DLD1 (cell line): ENCODE data around the gene GPR158.
"Not testable (repeated sequence)": the region's sequence is repeated elsewhere in the genome, so short reads cannot be mapped to it uniquely, and the experiment has no call there.

Experiments used
- in situ Hi-C: cut with HindIII; loops from 2 replicates; pipeline ENCODE4 v1.10.0; 2017; ENCODE audit warnings: low sequenced_read_pairs

Gene GPR158, protein sequence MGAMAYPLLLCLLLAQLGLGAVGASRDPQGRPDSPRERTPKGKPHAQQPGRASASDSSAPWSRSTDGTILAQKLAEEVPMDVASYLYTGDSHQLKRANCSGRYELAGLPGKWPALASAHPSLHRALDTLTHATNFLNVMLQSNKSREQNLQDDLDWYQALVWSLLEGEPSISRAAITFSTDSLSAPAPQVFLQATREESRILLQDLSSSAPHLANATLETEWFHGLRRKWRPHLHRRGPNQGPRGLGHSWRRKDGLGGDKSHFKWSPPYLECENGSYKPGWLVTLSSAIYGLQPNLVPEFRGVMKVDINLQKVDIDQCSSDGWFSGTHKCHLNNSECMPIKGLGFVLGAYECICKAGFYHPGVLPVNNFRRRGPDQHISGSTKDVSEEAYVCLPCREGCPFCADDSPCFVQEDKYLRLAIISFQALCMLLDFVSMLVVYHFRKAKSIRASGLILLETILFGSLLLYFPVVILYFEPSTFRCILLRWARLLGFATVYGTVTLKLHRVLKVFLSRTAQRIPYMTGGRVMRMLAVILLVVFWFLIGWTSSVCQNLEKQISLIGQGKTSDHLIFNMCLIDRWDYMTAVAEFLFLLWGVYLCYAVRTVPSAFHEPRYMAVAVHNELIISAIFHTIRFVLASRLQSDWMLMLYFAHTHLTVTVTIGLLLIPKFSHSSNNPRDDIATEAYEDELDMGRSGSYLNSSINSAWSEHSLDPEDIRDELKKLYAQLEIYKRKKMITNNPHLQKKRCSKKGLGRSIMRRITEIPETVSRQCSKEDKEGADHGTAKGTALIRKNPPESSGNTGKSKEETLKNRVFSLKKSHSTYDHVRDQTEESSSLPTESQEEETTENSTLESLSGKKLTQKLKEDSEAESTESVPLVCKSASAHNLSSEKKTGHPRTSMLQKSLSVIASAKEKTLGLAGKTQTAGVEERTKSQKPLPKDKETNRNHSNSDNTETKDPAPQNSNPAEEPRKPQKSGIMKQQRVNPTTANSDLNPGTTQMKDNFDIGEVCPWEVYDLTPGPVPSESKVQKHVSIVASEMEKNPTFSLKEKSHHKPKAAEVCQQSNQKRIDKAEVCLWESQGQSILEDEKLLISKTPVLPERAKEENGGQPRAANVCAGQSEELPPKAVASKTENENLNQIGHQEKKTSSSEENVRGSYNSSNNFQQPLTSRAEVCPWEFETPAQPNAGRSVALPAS (N-terminal part only)

DNA sequence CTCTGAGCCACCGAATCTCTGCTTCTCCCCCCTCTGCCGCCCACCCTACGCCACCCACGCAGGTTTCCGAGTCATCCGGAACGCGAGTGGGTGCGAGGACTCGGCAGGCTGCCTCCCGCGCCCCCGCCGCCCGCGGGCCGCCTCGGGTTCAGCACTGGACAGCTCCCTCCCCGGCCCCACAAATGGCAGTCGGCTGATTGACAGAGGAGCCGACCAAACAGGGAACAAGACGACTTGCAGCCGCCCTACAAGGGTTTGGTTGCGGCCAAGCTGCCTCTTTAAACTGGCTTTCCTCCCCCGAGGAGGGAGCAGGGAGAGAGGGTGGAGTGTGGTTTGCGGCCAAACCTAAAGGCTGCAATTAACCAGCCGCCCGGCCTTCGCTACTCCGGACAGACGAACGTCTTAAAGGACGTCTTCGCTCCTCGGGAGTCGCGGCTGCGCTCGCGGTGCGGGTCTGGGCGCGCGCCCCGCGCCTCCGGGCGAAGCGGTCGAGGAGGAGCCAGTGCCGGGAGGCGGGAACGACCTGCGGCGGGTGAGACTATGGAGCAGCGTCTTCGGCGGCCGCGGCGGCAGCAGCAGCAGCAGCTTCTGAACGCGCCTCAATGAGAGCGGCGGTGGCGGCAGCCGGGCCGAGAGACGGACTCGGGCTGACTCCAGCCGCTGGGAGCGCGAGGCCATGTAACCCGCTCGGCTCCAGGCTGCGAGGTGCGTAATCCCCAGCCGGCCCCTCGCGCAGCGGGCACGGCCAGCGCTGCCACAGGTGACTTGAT lies at the start of gene GPR158:
GPR158 (plus strand) TSS at position 541 of the 770 bp plus-strand sequence. CDS start 420 bp downstream, outside the sequence.
- in situ Hi-C loops = no loop called here

DNA sequence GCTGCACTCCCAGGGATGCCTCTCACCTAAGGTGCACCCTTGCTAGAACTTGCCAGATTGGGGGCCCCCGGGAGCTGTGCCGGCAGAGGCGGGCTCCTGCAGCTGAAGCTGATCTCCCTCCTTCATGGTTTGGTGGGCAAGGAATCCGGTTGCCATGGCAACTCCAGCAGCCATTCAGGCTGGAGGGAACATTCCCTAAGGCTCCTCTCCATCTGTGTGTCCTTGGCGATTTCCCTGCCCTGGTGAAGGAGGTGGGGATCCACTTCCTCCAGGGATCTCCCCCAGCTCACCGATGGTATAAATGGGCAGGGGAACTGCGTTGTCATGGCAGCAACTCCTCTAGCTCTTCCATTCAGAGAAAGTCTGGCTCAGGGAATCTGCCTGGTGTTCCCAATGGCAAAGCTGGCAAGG lies 49.6 kb upstream of the GPR158 start:
- in situ Hi-C loops = no loop called here

DNA sequence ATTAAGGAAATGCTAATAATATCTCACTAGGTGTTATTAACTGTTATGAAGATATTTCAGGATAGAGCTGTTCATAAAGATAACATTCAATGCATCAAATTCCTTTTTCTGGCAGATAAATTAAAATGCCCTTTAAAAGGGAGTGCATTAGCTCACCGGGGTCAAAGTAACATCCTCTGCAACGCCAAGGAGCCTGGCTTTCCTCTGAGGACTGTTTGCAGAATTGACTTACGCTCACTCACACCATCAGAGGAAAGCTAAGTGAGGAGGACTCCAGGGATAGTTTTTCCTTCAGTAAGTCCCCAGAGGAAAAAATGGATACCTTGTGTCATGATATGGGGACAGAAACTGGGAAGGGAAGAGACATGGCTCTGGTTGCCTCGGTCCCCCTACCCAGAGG lies 45.2 kb upstream of the GPR158 start:
- in situ Hi-C loops = no loop called here

DNA sequence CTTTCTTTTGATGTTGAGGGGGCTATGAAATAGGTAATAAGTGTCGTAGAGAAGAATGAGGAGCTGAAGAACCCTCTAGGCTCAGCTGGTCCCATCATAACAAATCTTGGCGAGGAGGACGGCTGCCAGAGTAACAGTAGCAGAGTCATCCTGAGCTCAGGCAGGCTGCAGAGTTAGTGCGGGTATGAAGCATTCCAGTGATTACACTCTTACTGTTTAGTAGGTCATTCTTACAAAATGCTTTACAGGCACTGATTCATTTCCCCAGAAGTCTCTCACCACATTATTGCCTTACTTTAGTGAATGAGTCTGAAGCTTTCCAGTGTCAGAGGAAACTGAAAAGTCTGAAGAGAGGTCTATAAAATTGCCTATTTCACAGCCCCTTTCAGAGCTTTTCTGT lies 43.9 kb upstream of the GPR158 start:
- in situ Hi-C loops = no loop called here

DNA sequence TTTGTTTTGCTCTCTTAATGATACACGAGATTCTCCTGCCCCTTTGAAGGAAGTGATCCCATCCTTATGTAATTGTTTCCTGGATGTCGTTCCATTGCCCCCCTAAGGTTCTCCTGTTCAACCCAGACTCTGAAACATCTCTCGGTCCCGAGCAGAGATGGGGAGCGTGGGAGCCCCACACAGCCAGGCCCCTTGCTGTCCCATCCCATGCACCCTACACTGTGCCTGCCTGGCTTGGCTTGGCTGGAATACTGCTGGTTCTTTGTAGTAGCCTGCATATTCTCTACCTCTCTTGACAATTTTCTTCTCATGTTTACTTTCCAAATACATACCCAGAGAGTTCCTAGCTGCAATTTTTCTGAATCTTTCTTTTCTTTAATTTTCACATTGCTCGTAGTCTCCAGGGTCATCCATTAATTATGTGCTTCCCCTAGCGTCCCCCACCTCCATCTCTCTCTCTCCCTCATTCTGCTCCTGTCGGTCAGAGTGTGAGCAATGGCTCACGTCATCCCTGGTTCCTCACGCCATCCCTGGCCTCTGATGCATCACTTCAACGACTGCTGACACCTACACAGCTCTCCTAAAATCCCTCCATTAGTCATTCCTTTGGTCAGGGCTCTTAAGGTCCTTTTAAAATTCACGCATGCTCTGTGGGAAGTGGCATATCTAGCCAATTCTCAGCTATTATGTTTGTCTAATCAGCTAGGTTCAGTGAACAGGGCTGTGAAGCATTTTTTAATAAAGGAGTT lies 32.5 kb upstream of the GPR158 start:
- in situ Hi-C loops = no loop called here

DNA sequence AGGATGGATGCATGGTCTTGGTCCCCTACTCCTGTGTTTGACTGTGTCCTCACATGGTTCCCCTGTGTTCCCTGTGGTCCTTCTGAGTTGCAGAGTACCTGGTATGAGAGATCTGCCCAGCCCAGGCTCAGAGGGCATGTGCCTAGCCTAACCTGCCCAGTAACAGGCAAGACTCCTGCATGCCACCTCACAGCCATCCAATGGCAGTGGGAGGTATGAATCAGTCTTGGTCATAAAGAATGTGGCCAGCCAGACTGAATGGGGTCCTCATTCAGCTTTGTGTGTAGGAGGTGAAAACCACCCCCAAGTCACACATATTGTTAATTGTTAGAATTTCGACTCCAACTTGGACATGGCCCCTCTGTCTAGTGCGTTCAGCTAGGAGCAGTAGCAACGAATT lies 17.2 kb upstream of the GPR158 start:
- in situ Hi-C loops = no loop called here

DNA sequence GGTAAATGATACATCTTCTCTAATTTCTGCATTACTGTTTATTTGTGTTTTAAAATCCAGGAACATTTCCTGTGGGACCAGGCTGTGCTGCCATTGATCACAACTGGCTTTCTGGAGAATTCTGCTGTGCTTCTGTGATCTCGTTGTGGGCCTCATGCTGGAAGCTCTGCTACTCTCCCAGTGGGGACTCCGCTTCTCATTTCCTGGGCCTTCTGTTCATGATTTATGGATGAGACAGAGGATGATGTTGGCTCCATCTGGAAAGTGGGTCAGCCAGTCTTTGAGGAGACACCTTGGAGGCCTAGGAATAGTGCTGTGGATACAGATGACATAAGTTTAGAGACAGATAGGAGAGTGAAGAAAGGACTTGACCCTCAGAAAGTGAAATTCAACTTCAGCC lies 15.2 kb upstream of the GPR158 start:
- in situ Hi-C loops = no loop called here

DNA sequence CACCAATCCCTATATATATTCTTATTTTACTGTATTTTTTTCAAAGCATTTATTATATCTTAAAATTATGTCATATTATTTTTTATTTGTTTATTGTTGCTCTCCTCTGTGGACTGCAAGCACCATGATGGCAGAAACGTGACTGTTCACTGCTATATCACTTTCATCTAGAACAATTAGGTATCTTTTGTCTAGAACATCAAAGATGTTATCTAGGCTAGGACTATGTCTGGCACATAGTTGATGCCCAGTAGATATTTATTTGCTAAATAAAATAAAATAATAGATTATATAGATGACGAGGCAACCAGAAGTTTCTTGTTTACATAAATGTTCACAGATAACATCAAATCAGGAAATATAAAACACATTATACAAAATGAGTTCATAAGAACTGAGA lies 12.4 kb upstream of the GPR158 start:
- in situ Hi-C loops = no loop called here

DNA sequence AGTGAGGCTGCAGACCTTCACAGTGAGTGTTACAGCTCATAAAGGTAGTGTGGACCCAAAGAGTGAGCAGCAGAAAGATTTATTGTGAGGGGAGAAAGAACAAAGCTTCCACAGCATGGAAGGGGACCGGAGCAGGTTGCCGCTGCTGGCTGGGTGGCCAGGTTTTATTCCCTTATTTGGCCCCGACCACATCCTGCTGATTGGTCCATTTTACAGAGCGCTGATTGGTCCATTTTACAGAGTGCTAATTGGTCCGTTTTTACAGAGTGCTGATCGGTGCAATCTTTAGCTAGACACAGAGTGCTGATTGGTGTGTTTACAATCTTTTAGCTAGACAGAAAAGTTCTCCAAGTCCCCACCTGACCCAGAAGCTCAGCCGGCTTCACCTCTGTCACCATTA lies 11.3 kb upstream of the GPR158 start:
- in situ Hi-C loops = not testable (repeated sequence)

DNA sequence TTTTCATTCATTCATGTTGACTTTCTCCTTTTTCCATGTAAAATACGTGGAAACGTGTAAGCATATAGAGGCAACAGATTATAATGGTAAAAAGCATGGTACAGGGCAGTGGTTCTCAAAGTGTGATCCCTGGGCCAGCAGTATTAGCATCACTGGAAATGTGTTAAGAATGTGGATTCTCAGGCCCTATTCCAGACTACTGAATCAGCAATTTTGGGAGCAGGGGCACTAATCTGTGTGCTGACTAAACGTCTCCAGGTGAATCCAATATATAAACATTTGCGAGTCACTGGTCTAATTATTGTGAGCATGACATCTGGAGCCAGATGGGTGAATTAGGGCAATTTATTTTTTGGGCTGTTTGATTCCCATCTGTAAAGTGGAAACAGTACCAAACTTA lies 5.1 kb upstream of the GPR158 start:
- in situ Hi-C loops = no loop called here

DNA sequence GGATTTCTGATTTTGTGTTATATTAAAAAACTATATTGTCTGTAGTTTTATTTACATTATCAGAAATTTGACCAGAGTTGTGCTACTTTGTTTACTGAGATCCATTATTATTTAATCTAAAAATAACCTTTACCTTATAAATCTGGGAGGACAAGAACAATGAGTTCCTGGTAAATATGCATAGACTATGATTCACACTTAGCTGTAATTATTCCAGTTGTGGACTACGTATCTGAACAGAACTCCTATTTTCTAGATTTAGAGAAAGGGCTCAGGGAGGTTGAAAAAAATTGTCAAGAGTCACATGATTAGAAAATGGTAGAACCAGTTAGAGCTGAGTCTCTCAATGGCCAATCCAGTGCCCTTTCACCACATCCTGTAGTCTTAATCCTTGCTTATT lies 4.2 kb upstream of the GPR158 start:
- in situ Hi-C loops = no loop called here

DNA sequence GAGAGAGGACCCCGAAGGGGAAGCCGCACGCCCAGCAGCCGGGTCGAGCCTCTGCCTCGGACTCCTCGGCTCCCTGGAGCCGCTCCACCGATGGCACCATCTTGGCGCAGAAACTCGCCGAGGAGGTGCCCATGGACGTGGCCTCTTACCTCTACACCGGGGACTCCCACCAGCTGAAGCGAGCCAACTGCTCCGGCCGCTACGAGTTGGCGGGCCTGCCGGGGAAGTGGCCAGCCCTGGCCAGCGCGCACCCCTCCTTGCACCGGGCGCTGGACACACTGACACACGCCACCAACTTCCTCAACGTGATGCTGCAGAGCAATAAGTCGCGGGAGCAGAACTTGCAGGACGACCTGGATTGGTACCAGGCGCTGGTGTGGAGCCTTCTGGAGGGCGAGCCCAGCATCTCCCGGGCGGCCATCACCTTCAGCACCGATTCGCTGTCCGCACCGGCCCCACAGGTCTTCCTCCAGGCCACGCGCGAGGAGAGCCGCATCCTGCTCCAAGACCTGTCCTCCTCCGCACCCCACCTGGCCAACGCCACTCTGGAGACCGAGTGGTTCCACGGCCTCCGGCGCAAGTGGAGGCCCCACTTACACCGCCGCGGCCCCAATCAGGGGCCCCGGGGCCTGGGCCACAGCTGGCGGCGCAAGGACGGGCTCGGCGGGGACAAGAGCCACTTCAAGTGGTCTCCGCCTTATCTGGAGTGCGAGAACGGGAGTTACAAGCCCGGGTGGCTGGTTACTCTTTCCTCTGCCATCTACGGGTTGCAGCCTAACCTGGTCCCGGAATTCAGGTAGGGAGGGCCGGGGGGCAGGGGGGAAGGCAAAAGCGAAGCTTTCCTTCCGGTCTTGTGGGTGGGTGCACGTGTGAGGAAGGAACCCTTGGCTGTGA lies 973 bp downstream of the GPR158 start:
- in situ Hi-C loops = no loop called here

DNA sequence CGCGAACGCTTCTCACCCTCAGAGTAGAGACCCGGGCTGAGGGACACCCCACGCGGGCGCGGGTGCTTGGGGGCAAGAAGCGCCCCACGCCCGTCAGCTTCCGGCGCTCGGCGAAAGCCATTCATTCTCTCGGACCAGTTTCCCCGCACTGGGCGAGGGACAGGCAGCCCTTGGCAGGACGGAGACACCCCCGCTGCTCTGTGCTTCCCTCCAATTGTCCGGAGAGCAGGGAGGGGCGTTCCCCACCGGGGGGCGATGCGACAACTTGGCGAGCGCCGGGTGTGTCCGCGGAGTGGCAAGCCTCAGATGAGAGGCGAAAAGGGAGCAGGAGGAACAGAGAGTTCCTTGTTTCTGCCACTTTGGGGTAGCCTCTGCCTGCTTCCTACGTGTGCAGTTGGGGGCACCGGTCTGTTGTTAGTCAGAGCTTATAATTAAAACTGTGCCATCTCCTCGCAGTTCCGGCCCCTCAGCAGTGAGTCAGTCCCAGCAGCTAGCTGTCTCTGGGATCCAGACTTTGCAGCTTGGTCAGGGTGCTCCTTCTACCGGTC lies 1.7 kb downstream of the GPR158 start:
- in situ Hi-C loops = no loop called here

DNA sequence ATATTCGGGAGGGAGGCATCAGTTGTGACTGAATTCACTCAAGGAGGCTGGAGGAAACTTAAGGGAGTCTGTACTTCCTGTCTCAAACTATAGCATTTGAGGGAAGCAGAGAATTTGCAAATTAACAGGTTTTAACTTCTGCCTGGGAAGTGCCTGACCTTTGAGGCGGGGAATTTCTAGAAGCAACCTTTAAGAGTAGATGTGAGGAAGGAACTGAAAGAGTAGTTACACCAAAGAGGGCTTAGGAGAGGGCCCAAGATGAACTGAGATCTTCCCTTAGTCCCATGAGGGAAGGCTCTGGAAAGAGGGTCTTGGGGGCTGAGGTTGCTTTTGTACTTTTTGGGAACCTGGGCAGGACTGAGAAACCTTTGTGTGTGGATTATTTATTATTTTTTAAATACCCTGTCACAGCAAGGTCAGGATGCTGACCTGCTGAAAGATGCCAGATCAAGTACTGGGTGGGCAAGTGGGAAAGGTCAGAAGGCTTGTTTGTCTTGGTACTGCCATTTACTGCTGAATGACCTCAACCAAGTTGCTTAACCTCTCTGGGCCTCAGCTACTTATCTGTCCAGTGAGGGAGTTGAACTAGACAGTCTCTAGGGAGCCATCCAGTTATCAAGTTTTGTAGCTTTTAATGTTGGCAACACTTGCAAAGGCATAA lies 2.4 kb downstream of the GPR158 start:
- in situ Hi-C loops = no loop called here

DNA sequence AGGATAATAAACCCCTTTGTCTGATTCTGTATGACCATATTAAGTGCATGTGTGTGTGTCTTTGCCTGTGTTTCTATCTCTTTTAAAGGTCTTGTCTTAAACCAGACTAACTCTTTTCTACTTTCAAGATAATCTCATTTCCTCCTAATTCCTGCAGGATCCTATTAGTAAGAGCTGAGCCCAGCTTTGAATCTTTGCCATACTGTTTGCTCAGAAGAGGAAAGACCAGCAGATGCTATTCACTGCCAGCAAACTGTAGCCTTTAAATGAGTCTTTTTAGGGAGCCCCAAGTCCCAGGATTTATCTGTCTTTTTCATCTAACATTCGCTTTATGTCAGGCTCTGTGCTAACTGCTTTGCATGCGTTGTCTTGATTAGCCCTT lies 2.9 kb downstream of the GPR158 start:
- in situ Hi-C loops = no loop called here

DNA sequence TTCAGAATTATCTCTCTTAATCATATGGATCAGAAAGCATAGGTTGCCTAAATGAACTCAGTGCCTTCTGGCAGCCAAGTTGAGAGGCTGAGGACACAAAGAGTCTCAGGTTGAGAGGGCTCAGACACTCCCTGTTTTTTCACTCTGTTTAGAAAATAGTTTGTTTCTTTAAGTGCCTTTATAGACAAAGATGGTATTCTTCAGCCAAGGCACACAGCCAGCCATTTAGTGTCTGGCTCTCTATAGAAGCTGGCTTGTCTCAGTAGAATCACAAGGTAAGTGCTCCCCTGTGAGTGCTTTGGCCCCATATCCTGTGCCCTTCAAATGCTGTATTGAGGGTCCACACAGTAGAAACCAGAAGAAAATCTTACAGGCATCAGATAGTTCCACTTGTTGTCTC lies 3.6 kb downstream of the GPR158 start:
- in situ Hi-C loops = no loop called here

DNA sequence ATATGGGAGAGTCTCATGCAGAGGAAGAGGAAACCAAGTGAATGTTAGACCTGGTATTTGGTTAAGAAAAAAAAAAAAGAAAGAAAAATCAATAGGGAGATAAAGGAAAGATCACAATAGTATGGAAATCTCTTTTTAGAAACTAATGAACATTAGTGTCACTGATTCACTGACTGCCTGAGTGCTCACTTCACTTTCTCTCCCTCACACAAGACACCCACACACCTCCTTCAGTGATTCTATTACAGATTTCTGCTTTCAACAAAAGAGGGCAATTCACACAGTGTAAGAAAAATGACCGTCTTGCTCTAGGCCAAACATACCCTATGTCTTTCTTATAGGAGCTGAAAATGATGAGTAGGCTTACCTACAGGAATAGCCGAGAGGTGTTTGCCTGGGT lies 6.0 kb downstream of the GPR158 start:
- in situ Hi-C loops = no loop called here

DNA sequence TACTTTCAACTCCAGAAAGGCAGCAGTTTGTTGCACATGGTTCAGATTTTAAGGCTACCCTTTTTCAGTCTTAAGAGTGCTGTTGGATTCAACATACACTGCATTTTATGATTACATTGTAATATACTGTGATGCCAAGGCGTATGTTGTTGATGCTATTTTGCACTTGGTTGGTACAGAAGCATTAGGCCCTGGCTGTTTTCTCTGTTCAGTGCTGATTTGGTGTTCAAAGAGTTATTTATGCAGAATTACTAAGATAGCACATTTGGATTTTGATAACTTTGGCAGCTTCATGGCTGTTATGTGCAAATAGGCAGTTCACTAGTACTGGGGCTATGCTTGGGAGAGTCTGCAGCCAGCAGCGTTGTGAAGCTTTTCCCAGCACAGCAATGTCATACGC lies 7.8 kb downstream of the GPR158 start:
- in situ Hi-C loops = no loop called here
